ENCODE data around the gene TNFRSF11A. TPM values are rescaled to one million over a fixed set of nuclear protein-coding genes. Genes with fewer than 3 reads are reported as not detected.

TNFRSF11A gene
- total and polyA plus RNA-seq, 2 donors (not counting 1 experiment from before 2014, with no cell fraction given) = 0.01 to 1.7 TPM

GRCh38 chr18:62371436-62371835 lies 46.3 kb downstream of the TNFRSF11A start:
- H3K9me3 Mint-ChIP-seq (ENCODE audit: insufficient read depth) = no peaks in the 10 kb centered on the region
- Histone ChIP-seq H3K36me3 (replicated peaks in 1 of 2; ENCODE audit: control extremely low read depth in 1 of 2, control insufficient read depth in 1 of 2, extremely low read depth in 1 of 2, insufficient read depth in 2 of 2, low read length in 1 of 2) (no peaks in the 10 kb centered on the region), H3K9ac (ENCODE audit: low read length) (no peak overlapping the region), H3K4me1 (ENCODE audit: control insufficient read depth in 2 of 2, insufficient read depth in 2 of 2, low read length in 2 of 2) (no peaks in the 10 kb centered on the region), H3K27me3 (replicated peaks in 1 of 4; ENCODE audit: control extremely low read depth in 1 of 4, control insufficient read depth in 3 of 4, insufficient read depth in 4 of 4, low read length in 3 of 4) (peaks cover 0 to 2% (median 0%) of the 10 kb centered on the region in 4 experiments), H3K4me2 (replicated peaks; ENCODE audit: low read depth, low read length, poor library complexity, severe bottlenecking) (no peak overlapping the region), H4K20me1 (ENCODE audit: control insufficient read depth, insufficient read depth, low read length, poor library complexity, severe bottlenecking) (no peaks in the 10 kb centered on the region), H3K9me3 (ENCODE audit: control extremely low read depth in 1 of 3, control insufficient read depth in 2 of 3, insufficient read depth in 1 of 3, low read length in 2 of 3) (no peaks in the 10 kb centered on the region), H3K4me3 (ENCODE audit: control extremely low read depth in 1 of 5, extremely low read depth in 1 of 5, insufficient read depth in 1 of 5, low read depth in 2 of 5, low read length in 4 of 5) (no peak overlapping the region), H2AFZ (ENCODE audit: insufficient read depth, low read depth, low read length, poor library complexity, severe bottlenecking) (no peak overlapping the region), H3K27ac (ENCODE audit: low read length in 2 of 2) (no peak overlapping the region), H3K79me2 (ENCODE audit: control insufficient read depth, insufficient read depth, low read length) (no peaks in the 10 kb centered on the region)
- H3K27ac Mint-ChIP-seq = no peak overlapping the region
- H3K4me3 Mint-ChIP-seq = no peak overlapping the region
- CTCF ChIA-PET = no interaction called here
- intact Hi-C loops (cut with micrococcal nuclease) = no loop called here
- peaks cover 3% of the 10 kb centered on the region for H3K27me3 Mint-ChIP-seq
- no peak for ATAC-seq (ENCODE audit: low read depth)
- 90% methylated on average over 9 of the region's 10 CpGs for WGBS (ENCODE audit: insufficient coverage)
- POLR2A ChIA-PET = no interaction called here
- peaks cover 2% of the 10 kb centered on the region for H3K4me1 Mint-ChIP-seq
- no peak for DNase-seq
- no peak for TF ChIP-seq CTCF (IDR thresholded peaks at IDR 0.05)
- TF ChIP-seq EZH2 (IDR thresholded peaks at IDR 0.05; ENCODE audit: borderline replicate concordance, insufficient read depth, low read depth, low read length, poor library complexity, severe bottlenecking) = no peak

- Histone ChIP-seq H3K4me2 (replicated peaks; ENCODE audit: low read depth, low read length, poor library complexity, severe bottlenecking) (no peak overlapping the region), H3K36me3 (replicated peaks in 1 of 2; ENCODE audit: control extremely low read depth in 1 of 2, control insufficient read depth in 1 of 2, extremely low read depth in 1 of 2, insufficient read depth in 2 of 2, low read length in 1 of 2) (no peaks in the 10 kb centered on the region), H3K79me2 (ENCODE audit: control insufficient read depth, insufficient read depth, low read length) (no peaks in the 10 kb centered on the region), H2AFZ (ENCODE audit: insufficient read depth, low read depth, low read length, poor library complexity, severe bottlenecking) (no peak overlapping the region), H4K20me1 (ENCODE audit: control insufficient read depth, insufficient read depth, low read length, poor library complexity, severe bottlenecking) (no peaks in the 10 kb centered on the region), H3K4me3 (ENCODE audit: control extremely low read depth in 1 of 5, extremely low read depth in 1 of 5, insufficient read depth in 1 of 5, low read depth in 2 of 5, low read length in 4 of 5) (no peak overlapping the region), H3K4me1 (ENCODE audit: control insufficient read depth in 2 of 2, insufficient read depth in 2 of 2, low read length in 2 of 2) (no peaks in the 10 kb centered on the region), H3K9me3 (ENCODE audit: control extremely low read depth in 1 of 3, control insufficient read depth in 2 of 3, insufficient read depth in 1 of 3, low read length in 2 of 3) (no peaks in the 10 kb centered on the region), H3K27ac (ENCODE audit: low read length in 2 of 2) (no peak overlapping the region), H3K9ac (ENCODE audit: low read length) (no peak overlapping the region), H3K27me3 (replicated peaks in 1 of 4; ENCODE audit: control extremely low read depth in 1 of 4, control insufficient read depth in 3 of 4, insufficient read depth in 4 of 4, low read length in 3 of 4) (peaks cover 0 to 2% (median 0%) of the 10 kb centered on the region in 4 experiments)
- ChIA-PET POLR2A (no interaction called here), CTCF (no interaction called here)
- H3K27ac Mint-ChIP-seq = peak overlapping the region; percentile 46
- H3K9me3 Mint-ChIP-seq (ENCODE audit: insufficient read depth) = no peaks in the 10 kb centered on the region
- ATAC-seq (ENCODE audit: low read depth) (peak; percentile 60), DNase-seq (peak; percentile 10)
- peaks cover 2% of the 10 kb centered on the region for H3K4me1 Mint-ChIP-seq
- intact Hi-C loops (cut with micrococcal nuclease) = no loop called here
- WGBS (ENCODE audit: insufficient coverage) = 50% methylated on average over 4 of the region's 5 CpGs
- H3K27me3 Mint-ChIP-seq = peaks cover 3% of the 10 kb centered on the region
- no peak for TF ChIP-seq CTCF (IDR thresholded peaks at IDR 0.05)
- no peak for TF ChIP-seq EZH2 (IDR thresholded peaks at IDR 0.05; ENCODE audit: borderline replicate concordance, insufficient read depth, low read depth, low read length, poor library complexity, severe bottlenecking)
- peak overlapping the region; percentile 30 for H3K4me3 Mint-ChIP-seq
These were observed 47.0 kb downstream of the TNFRSF11A start for GRCh38 chr18:62372156-62372555.

Data from B cell (primary cell).